ENCODE data around the gene UBR3.
"Not testable (repeated sequence)": the region's sequence is repeated elsewhere in the genome, so short reads cannot be mapped to it uniquely, and the experiment has no call there.

GRCh38 chr2:169816961-169817360 is 10.3 kb upstream of the UBR3 start:
- TF ChIP-seq CTCF (IDR thresholded peaks at IDR 0.05; ENCODE audit: low read depth, low read length); EZH2phosphoT487 (IDR thresholded peaks at IDR 0.05; ENCODE audit: low read depth): not testable (repeated sequence)

Data from OCI-LY3 (cell line).